SU-DHL-6 (cell line): ENCODE results near the gene MAPK13.

Experiments
- H2AFZ ChIP-seq: fragments of 200-600 bp; sonication (generic); 2 replicates; pipeline ENCODE4 v1.6.1; 2014; ENCODE audit warnings: low read depth, mild to moderate bottlenecking, moderate library complexity, mixed read lengths, antibody characterized with exemption, low read length; ENCODE audit not compliant: severe bottlenecking
- H3F3A ChIP-seq: fragments of 200-600 bp; shearing (Covaris generic); 2 replicates; pipeline ENCODE4 v1.6.0; 2016; ENCODE audit warnings: antibody characterized with exemption, mild to moderate bottlenecking; ENCODE audit not compliant: insufficient read depth
- H3K27ac ChIP-seq: fragments of 200-600 bp; sonication (generic); 2 replicates; pipeline ENCODE4 v1.5.1; 2016; ENCODE audit warnings: low read depth, mild to moderate bottlenecking, low read length, moderate library complexity, mixed read lengths
- H3K27me3 ChIP-seq: fragments of 200-600 bp; sonication (generic), shearing (Covaris generic); 2 replicates; pipeline ENCODE4 v1.6.0; 2014; ENCODE audit warnings: mild to moderate bottlenecking, low read length
- H3K36me3 ChIP-seq: fragments of 200-600 bp; sonication (generic); 2 replicates; pipeline ENCODE4 v1.6.1; 2014; ENCODE audit warnings: mild to moderate bottlenecking, low read length, mixed read lengths
- H3K4me2 ChIP-seq: fragments of 300-600, 200-600 bp; shearing (Covaris generic), sonication (generic); 2 replicates; pipeline ENCODE4 v1.6.0; 2014; ENCODE audit warnings: low read length, low read depth, mild to moderate bottlenecking; ENCODE audit not compliant: poor library complexity, severe bottlenecking
- H3K4me3 ChIP-seq: fragments of 200-600 bp; sonication (generic); 2 replicates; pipeline ENCODE4 v1.5.1; 2014; ENCODE audit warnings: antibody characterized with exemption, low read length, mild to moderate bottlenecking, mixed read lengths; ENCODE audit not compliant: insufficient read depth, poor library complexity, severe bottlenecking
- H3K79me2 ChIP-seq: fragments of 200-600 bp; sonication (generic); 2 replicates; pipeline ENCODE4 v1.6.1; 2014; ENCODE audit warnings: mild to moderate bottlenecking, low read length, moderate library complexity; ENCODE audit not compliant: insufficient read depth
- H3K9ac ChIP-seq: fragments of 200-600 bp; sonication (generic); 2 replicates; pipeline ENCODE4 v1.7.0; 2014; ENCODE audit warnings: mild to moderate bottlenecking, low read length
- H3K9me2 ChIP-seq: fragments of 200-600 bp; sonication (generic); replicated peaks from 2 replicates; pipeline ENCODE4 v1.6.1; 2014; ENCODE audit warnings: low read length; ENCODE audit not compliant: insufficient read depth
- H3K9me3 ChIP-seq: fragments of 200-600 bp; sonication (generic); 2 replicates; pipeline ENCODE4 v1.6.1; 2014; ENCODE audit warnings: low read length, mixed read lengths; ENCODE audit not compliant: insufficient read depth
- H4K20me1 ChIP-seq: fragments of 200-600 bp; sonication (generic); 2 replicates; pipeline ENCODE4 v1.6.1; 2014; ENCODE audit warnings: low read depth, mild to moderate bottlenecking, antibody characterized with exemption, low read length, moderate library complexity, mixed read lengths
- CTCF ChIP-seq: fragments of 200-600 bp; sonication (generic); IDR thresholded peaks from one replicate; pipeline ENCODE4 v1.5.1; 2017; ENCODE audit warnings: antibody characterized with exemption, mild to moderate bottlenecking, low read length, moderate library complexity; ENCODE audit not compliant: insufficient read depth, poor library complexity, severe bottlenecking
- EZH2phosphoT487 ChIP-seq: fragments of 200-600 bp; sonication (generic), shearing (Covaris generic); conservative IDR thresholded peaks from 2 replicates; pipeline ENCODE4 v1.6.1; 2018; ENCODE audit warnings: mild to moderate bottlenecking, antibody characterized with exemption, low read length, moderate library complexity, mixed read lengths

MAPK13 gene

GRCh38 chr6:36142971-36143838, 12.9 kb downstream of the MAPK13 start:
- Histone ChIP-seq H3K9me2 (no peaks in the 10 kb centered on the region), H4K20me1 (no peaks in the 10 kb centered on the region), H3K4me3 (no peak overlapping the region), H3K9me3 (0 out of 2 replicates have a peak, but pooled peaks cover 4% of the 10 kb centered on the region), H3K36me3 (no peaks in the 10 kb centered on the region), H3K27me3 (no peaks in the 10 kb centered on the region), H3K4me2 (no peak overlapping the region), H3K79me2 (no peaks in the 10 kb centered on the region), H2AFZ (no peak overlapping the region), H3K9ac (no peak overlapping the region), H3F3A (no peaks in the 10 kb centered on the region), H3K27ac (no peak overlapping the region)
- TF ChIP-seq EZH2phosphoT487 (no peak), CTCF (no peak)

DNA sequence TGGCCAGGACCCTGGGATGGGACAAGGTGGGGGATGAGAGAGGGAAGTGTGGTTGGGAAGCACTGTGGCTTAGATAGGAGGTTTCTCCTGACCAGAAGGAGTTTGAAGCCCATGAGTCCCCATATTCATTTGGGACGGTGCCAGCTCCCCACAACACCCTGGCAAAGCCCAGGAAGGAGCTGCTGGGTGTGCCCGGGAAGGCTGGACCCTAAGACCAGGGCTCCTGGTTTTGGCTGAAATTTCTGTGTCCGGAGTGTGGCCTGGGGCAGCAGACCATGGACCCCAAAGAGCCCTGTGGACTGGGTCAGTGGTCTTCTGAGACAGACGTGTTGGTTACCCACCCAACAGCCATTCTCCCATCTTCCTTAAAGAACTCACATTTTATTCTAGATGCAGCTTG, 15.2 kb downstream of the MAPK13 start:
- no peaks in the 10 kb centered on the region for H3K9me2 ChIP-seq
- H4K20me1 ChIP-seq = no peaks in the 10 kb centered on the region
- 0 out of 2 replicates have a peak, but pooled peaks cover 4% of the 10 kb centered on the region for H3K9me3 ChIP-seq
- no peaks in the 10 kb centered on the region for H3K27me3 ChIP-seq
- no peak overlapping the region for H3K4me3 ChIP-seq
- H2AFZ ChIP-seq = no peak overlapping the region
- no peak for TF ChIP-seq CTCF
- TF ChIP-seq EZH2phosphoT487 = no peak
- no peak overlapping the region for H3K9ac ChIP-seq
- no peaks in the 10 kb centered on the region for H3F3A ChIP-seq
- H3K36me3 ChIP-seq = no peaks in the 10 kb centered on the region
- no peak overlapping the region for H3K27ac ChIP-seq
- no peak overlapping the region for H3K4me2 ChIP-seq
- no peaks in the 10 kb centered on the region for H3K79me2 ChIP-seq

DNA sequence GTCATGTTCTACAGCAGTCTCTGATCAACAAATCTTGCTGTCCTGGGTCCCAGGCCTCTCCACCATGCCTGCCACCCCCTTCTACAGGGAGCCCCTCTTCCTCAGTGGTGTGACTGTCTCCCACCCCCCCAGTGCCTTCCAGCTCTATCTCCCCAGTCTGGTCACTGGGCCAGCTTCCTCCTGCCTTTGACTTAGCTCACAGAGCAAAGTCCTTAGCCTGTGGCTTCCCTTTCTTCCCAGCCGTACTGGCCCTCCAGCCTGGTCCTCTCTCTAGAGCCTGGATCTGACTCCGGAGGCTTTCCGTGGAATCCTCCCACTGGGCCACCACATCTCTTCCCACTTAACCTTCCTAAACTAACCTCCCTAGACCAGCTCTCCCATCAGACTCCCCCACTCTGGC, 17.0 kb downstream of the MAPK13 start:
- peaks cover 4% of the 10 kb centered on the region; the same call in 1 of the 2 replicates for H3K9me3 ChIP-seq
- no peaks in the 10 kb centered on the region for H3K36me3 ChIP-seq
- no peaks in the 10 kb centered on the region for H4K20me1 ChIP-seq
- no peaks in the 10 kb centered on the region for H3K79me2 ChIP-seq
- no peak for TF ChIP-seq CTCF
- TF ChIP-seq EZH2phosphoT487 = no peak
- no peak overlapping the region for H2AFZ ChIP-seq
- H3K27ac ChIP-seq = no peak overlapping the region
- no peaks in the 10 kb centered on the region for H3K27me3 ChIP-seq
- H3K9me2 ChIP-seq = no peaks in the 10 kb centered on the region
- no peak overlapping the region for H3K4me3 ChIP-seq
- H3F3A ChIP-seq = no peaks in the 10 kb centered on the region
- H3K9ac ChIP-seq = no peak overlapping the region
- no peak overlapping the region for H3K4me2 ChIP-seq
